ENCODE results near the gene PDGFRA.
A peak's percentile ranks its signal among the peaks of the same experiment; 100 is the strongest.

PDGFRA gene

GRCh38 chr4:54213001-54213400, 16.1 kb upstream of the PDGFRA start:
- no peaks in the 10 kb centered on the region for H3K27me3 ChIP-seq (replicated peaks; ENCODE audit: control insufficient read depth, insufficient read depth, low read length)
- H3K4me3 ChIP-seq (replicated peaks; ENCODE audit: low read depth, low read length) = no peak overlapping the region
- no peak for DNase-seq (ENCODE audit: extremely low read depth, insufficient read length)
- H3K36me3 ChIP-seq (ENCODE audit: control insufficient read depth, insufficient read depth, low read length) = no peaks in the 10 kb centered on the region
- TF ChIP-seq, protein P1, sequence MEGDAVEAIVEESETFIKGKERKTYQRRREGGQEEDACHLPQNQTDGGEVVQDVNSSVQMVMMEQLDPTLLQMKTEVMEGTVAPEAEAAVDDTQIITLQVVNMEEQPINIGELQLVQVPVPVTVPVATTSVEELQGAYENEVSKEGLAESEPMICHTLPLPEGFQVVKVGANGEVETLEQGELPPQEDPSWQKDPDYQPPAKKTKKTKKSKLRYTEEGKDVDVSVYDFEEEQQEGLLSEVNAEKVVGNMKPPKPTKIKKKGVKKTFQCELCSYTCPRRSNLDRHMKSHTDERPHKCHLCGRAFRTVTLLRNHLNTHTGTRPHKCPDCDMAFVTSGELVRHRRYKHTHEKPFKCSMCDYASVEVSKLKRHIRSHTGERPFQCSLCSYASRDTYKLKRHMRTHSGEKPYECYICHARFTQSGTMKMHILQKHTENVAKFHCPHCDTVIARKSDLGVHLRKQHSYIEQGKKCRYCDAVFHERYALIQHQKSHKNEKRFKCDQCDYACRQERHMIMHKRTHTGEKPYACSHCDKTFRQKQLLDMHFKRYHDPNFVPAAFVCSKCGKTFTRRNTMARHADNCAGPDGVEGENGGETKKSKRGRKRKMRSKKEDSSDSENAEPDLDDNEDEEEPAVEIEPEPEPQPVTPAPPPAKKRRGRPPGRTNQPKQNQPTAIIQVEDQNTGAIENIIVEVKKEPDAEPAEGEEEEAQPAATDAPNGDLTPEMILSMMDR (IDR thresholded peaks at IDR 0.05; ENCODE audit: insufficient read depth, low read length, poor library complexity, severe bottlenecking) = no peak

GRCh38 chr4:54213761-54214160, 15.3 kb upstream of the PDGFRA start:
- TF ChIP-seq, protein P1 (IDR thresholded peaks at IDR 0.05; ENCODE audit: insufficient read depth, low read length, poor library complexity, severe bottlenecking) = no peak
- Histone ChIP-seq H3K27me3 (replicated peaks; ENCODE audit: control insufficient read depth, insufficient read depth, low read length) (no peaks in the 10 kb centered on the region), H3K36me3 (ENCODE audit: control insufficient read depth, insufficient read depth, low read length) (no peaks in the 10 kb centered on the region), H3K4me3 (replicated peaks; ENCODE audit: low read depth, low read length) (no peak overlapping the region)
- DNase-seq (ENCODE audit: extremely low read depth, insufficient read length) = no peak

DNA sequence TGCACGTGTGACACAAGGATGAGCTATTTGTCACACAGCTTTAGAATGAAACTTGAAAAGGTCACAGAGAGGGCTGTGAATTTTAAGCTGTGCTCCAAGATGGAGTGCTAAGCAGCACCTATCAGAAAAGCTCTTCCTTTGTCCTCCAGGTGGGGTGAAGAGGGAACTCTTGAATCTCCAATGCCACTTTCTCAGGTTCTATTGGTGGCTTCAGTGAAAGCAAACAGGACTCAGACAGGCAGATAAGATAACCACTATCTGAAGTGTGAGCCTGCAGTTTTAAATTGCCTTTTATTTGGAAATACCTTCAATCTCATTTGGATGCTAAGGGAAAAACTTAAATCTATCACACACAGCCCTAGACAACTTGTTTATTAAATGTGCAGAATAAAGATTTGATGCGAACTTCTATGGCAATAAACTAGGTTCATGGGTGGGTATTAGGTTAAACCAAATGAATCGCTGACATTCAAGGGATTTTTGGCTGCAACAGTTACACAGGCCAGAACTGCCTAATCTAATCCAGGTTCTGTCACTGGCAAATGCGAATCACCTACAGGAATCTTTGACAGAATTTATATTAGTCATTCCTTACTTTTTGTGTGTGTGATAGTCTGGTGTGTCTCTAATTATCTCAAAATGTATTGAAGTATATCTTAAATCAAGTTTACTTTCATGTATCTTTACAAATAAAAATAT, 13.6 kb upstream of the PDGFRA start:
- no peaks in the 10 kb centered on the region for H3K27me3 ChIP-seq (replicated peaks; ENCODE audit: control insufficient read depth, insufficient read depth, low read length)
- no peaks in the 10 kb centered on the region for H3K36me3 ChIP-seq (ENCODE audit: control insufficient read depth, insufficient read depth, low read length)
- TF ChIP-seq, protein P1 (IDR thresholded peaks at IDR 0.05; ENCODE audit: insufficient read depth, low read length, poor library complexity, severe bottlenecking) = no peak
- no peak overlapping the region for H3K4me3 ChIP-seq (replicated peaks; ENCODE audit: low read depth, low read length)
- DNase-seq (ENCODE audit: extremely low read depth, insufficient read length) = no peak

GRCh38 chr4:54217642-54218495, 11.2 kb upstream of the PDGFRA start:
- peak; percentile 27 for DNase-seq (ENCODE audit: extremely low read depth, insufficient read length)

DNA sequence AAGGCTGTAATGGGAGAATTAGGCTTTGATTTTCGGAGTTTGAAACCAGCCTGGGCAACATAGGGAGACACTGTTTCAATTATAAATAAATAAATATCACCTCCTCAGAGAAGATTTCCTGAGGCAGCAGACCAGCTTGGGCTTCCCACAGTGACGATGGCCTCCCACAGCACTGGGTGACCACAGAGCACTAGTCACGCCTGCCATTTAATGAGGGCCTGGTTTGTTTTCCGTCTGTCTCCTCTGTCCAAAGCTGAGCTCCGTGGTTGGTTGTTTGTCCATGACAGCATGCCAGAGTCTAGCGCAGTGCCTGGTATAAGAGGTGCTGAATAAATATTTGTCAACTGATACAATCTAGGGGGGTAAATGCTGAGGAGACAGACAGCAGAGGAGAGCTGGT, 10.4 kb upstream of the PDGFRA start:
- Histone ChIP-seq H3K4me3 (replicated peaks; ENCODE audit: low read depth, low read length) (no peak overlapping the region), H3K27me3 (replicated peaks; ENCODE audit: control insufficient read depth, insufficient read depth, low read length) (no peaks in the 10 kb centered on the region; the same call in none of the 2 replicates), H3K36me3 (ENCODE audit: control insufficient read depth, insufficient read depth, low read length) (no peaks in the 10 kb centered on the region)
- TF ChIP-seq, protein P1 (IDR thresholded peaks at IDR 0.05; ENCODE audit: insufficient read depth, low read length, poor library complexity, severe bottlenecking) = no peak
- no peak for DNase-seq (ENCODE audit: extremely low read depth, insufficient read length)

More at GRCh38 chr4:54217642-54218495, 11.2 kb upstream of the PDGFRA start:
- TF ChIP-seq, protein P1 (IDR thresholded peaks at IDR 0.05; ENCODE audit: insufficient read depth, low read length, poor library complexity, severe bottlenecking) = peak; percentile 88
- no peaks in the 10 kb centered on the region; the same call in 1 of the 2 replicates for H3K27me3 ChIP-seq (replicated peaks; ENCODE audit: control insufficient read depth, insufficient read depth, low read length)
- H3K36me3 ChIP-seq (ENCODE audit: control insufficient read depth, insufficient read depth, low read length) = no peaks in the 10 kb centered on the region
- H3K4me3 ChIP-seq (replicated peaks; ENCODE audit: low read depth, low read length) = no peak overlapping the region
